A549 (cell line): Measurements from ENCODE around the gene NR2C1. TPM values are rescaled to one million over a fixed set of nuclear protein-coding genes. Genes with fewer than 3 reads are reported as not detected.

ENCODE experiments used
- ATAC-seq, 2 experiments: fragments of 200-7000 bp in 1 of 2; fragments of >200 bp in 1 of 2; cut with Nextera tagmentation in 1 of 2; cut with Tn5 transposase in 1 of 2; 3 replicates each; pipeline versions ENCODE4 v1.8.0 to v1.9.1; 2018 to 2020; ENCODE audit warnings: mild to moderate bottlenecking in 1 of 2, moderate library complexity in 1 of 2
- CTCF ChIA-PET: fragments of 300-600 bp; sonication (Branson Sonifier 250); formaldehyde crosslinking; extraction: SDS; loops from one replicate; lab custom pipeline; 2021; ENCODE audit warnings: antibody characterized with exemption, inconsistent platforms; lab: Yijun Ruan, JAX
- POLR2A ChIA-PET: fragments of 350-600 bp; formaldehyde crosslinking; extraction: SDS; loops from one replicate; lab custom pipeline; 2021; ENCODE audit warnings: antibody characterized with exemption, inconsistent platforms; lab: Yijun Ruan, JAX
- DNase-seq, 2 experiments: peaks; one replicate each; pipeline versions ENCODE4 v3.0.0 to v3.0.0-alpha.2; 2011 to 2016; ENCODE audit warnings: low read depth in 1 of 2, low spot score in 1 of 2
- FAIRE-seq: peaks from 2 replicates; lab custom pipeline; 2011; peaks lifted over from hg19 to GRCh38; lab: Jason Lieb, UNC
- H3K27ac ChIP-seq, 2 experiments: fragments of >200 bp; sonication (Bioruptor Twin); formaldehyde crosslinking; 3 replicates each; pipeline ENCODE4 v1.5.1; 2016 to 2017
- H3K4me1 ChIP-seq: fragments of >200 bp; sonication (Bioruptor Twin); formaldehyde crosslinking; 3 replicates; pipeline ENCODE4 v1.6.1; 2016
- H3K4me2 ChIP-seq: fragments of >200 bp; sonication (Bioruptor Twin); formaldehyde crosslinking; 3 replicates; pipeline ENCODE4 v1.6.1; 2016
- H3K4me3 ChIP-seq: fragments of >200 bp; sonication (Bioruptor Twin); formaldehyde crosslinking; 3 replicates; pipeline ENCODE4 v1.5.1; 2016
- H3K9me3 ChIP-seq: fragments of >200 bp; sonication (Bioruptor Twin); formaldehyde crosslinking; 3 replicates; pipeline ENCODE4 v1.6.1; 2016
- BCL3 ChIP-seq: fragments of >200 bp; sonication (Bioruptor Twin); formaldehyde crosslinking; IDR thresholded peaks from 3 replicates; pipeline ENCODE4 v1.6.1; 2016
- CBX8 ChIP-seq: fragments of 200-600 bp; sonication (generic); IDR thresholded peaks from 2 replicates; pipeline ENCODE4 v1.6.1; 2016
- CHD4 ChIP-seq: fragments of 200-600 bp; sonication (generic); IDR thresholded peaks from 2 replicates; pipeline ENCODE4 v1.6.1; 2016; ENCODE audit warnings: antibody characterized with exemption, mild to moderate bottlenecking, borderline replicate concordance
- EHF ChIP-seq: fragments of 250-450 bp; sonication (Bioruptor Pico); IDR thresholded peaks from 2 replicates; pipeline ENCODE4 v1.5.0; 2020; ENCODE audit warnings: mild to moderate bottlenecking
- ESRRA ChIP-seq: fragments of 150-350 bp; IDR thresholded peaks from 2 replicates; pipeline ENCODE4 v1.6.1; 2014; ENCODE audit warnings: mild to moderate bottlenecking, low read length, borderline replicate concordance
- HDAC2 ChIP-seq: fragments of 200-600 bp; sonication (generic); IDR thresholded peaks from 2 replicates; pipeline ENCODE4 v1.6.1; 2016
- HES2 ChIP-seq: fragments of >200 bp; sonication (Bioruptor Twin); formaldehyde crosslinking; IDR thresholded peaks from 2 replicates; pipeline ENCODE4 v1.6.1; 2016
- HMGXB4 ChIP-seq: fragments of 250-450 bp; sonication (Bioruptor Pico); IDR thresholded peaks from 2 replicates; pipeline ENCODE4 v1.5.0; 2021; ENCODE audit warnings: mild to moderate bottlenecking, moderate library complexity, borderline replicate concordance
- HOXA7 ChIP-seq: fragments of 250-450 bp; sonication (Bioruptor Pico); IDR thresholded peaks from 2 replicates; pipeline ENCODE4 v1.5.0; 2020; ENCODE audit warnings: mild to moderate bottlenecking, moderate library complexity
- HOXB13 ChIP-seq: fragments of 250-450 bp; sonication (Bioruptor Pico); IDR thresholded peaks from 2 replicates; pipeline ENCODE4 v1.5.0; 2020; ENCODE audit warnings: low read depth, mild to moderate bottlenecking, moderate library complexity
- HOXB5 ChIP-seq: fragments of 250-450 bp; sonication (Bioruptor Pico); IDR thresholded peaks from 2 replicates; pipeline ENCODE4 v1.5.0; 2020; ENCODE audit warnings: mild to moderate bottlenecking, moderate library complexity
- KDM5A ChIP-seq: fragments of 200-600 bp; sonication (generic); IDR thresholded peaks from 2 replicates; pipeline ENCODE4 v1.6.1; 2016; ENCODE audit warnings: antibody characterized with exemption, mild to moderate bottlenecking
- MAX ChIP-seq: IDR thresholded peaks from 2 replicates; pipeline ENCODE4 v1.6.1; 2012
- NR3C1 ChIP-seq: fragments of >200 bp; sonication (Bioruptor Twin); formaldehyde crosslinking; IDR thresholded peaks from 3 replicates; pipeline ENCODE4 v1.6.1; 2017
- PHF8 ChIP-seq: fragments of 200-600 bp; sonication (generic); IDR thresholded peaks from 2 replicates; pipeline ENCODE4 v1.6.1; 2016; ENCODE audit warnings: low read depth, mild to moderate bottlenecking, antibody characterized with exemption, moderate library complexity, borderline replicate concordance
- POLR2A ChIP-seq: IDR thresholded peaks from 2 replicates; pipeline ENCODE4 v1.6.1; 2012; ENCODE audit warnings: mild to moderate bottlenecking, low read length
- POLR2AphosphoS2 ChIP-seq: conservative IDR thresholded peaks from 2 replicates; pipeline ENCODE4 v1.6.1; 2012; ENCODE audit warnings: low read length, improper control_type of control experiment, inconsistent platforms
- SREBF2 ChIP-seq: fragments of 450-650 bp; IDR thresholded peaks from 2 replicates; pipeline ENCODE4 v1.6.1; 2014; ENCODE audit warnings: mild to moderate bottlenecking, moderate library complexity
- TFCP2L1 ChIP-seq: fragments of 250-450 bp; sonication (Bioruptor Pico); IDR thresholded peaks from 2 replicates; pipeline ENCODE4 v1.5.0; 2021; ENCODE audit warnings: mild to moderate bottlenecking
- WGBS: methylation state at CpG from one replicate; pipeline ENCODE4 v1.1.6; 2017; ENCODE audit errors: missing lambda C conversion rate; 5-methylcytosine and 5-hydroxymethylcytosine counted together
- polyA plus RNA-seq, 4 experiments: library from polyadenylated mRNA; depleted of rRNA in 3 of 4; stranded (reverse); fragments of >200 nt; fragmentation: RNase III in 1 of 4; extraction: RNeasy Plus Mini Kit Qiagen cat#74134 plus additional on column Dnase treatment in 1 of 4; gene quantifications; 2 replicates in 3 of 4; 3 replicates in 1 of 4; pipeline ENCODE4 v1.2.3, GENCODE V29; 2011 to 2017

The NR2C1 gene
- polyA plus RNA-seq, 2 of the 4 experiments (the other 2 are of a cell fraction) = 24.7 to 55.2 TPM

- TF ChIP-seq POLR2AphosphoS2 = no peak
Observed at GRCh38 chr12:95073698-95074520, 491 bp upstream of the NR2C1 start (continued).

- TF ChIP-seq HOXB13 (CRISPR knock-in tag) = no peak
- no peak for TF ChIP-seq HES2
- TF ChIP-seq PHF8 = no peak
- TF ChIP-seq NR3C1 = no peak
- TF ChIP-seq POLR2AphosphoS2 = no peak
- TF ChIP-seq POLR2A = no peak
- no peak for TF ChIP-seq HOXA7 (CRISPR knock-in tag)
- TF ChIP-seq MAX = no peak
- TF ChIP-seq SREBF2 = no peak
- TF ChIP-seq HMGXB4 = no peak
- no peak for TF ChIP-seq CHD4
- TF ChIP-seq HDAC2 = no peak
- no peak for TF ChIP-seq BCL3
- TF ChIP-seq, all 56 proteins: peak for 0
- H3K27ac ChIP-seq = no peak overlapping the region
- POLR2A ChIA-PET = interaction anchor here (0.7 kb wide), 1 partner anchor 235 kb away, joined by 5 read pairs; no protein-coding TSS in a partner anchor
- no peak overlapping the region for H3K4me2 ChIP-seq
- peaks cover 10% of the 10 kb centered on the region for H3K4me1 ChIP-seq
- ATAC-seq = no peak
- no peak for DNase-seq
- no peak overlapping the region for H3K4me3 ChIP-seq
- no peaks in the 10 kb centered on the region for H3K9me3 ChIP-seq
- CTCF ChIA-PET = no interaction called here
- no peak for FAIRE-seq
- 94% methylated on average over 1 of the region's 1 CpG for WGBS
Observed at GRCh38 chr12:95070378-95070777, 3.0 kb downstream of the NR2C1 start.

GRCh38 chr12:95066091-95066855, 7.1 kb downstream of the NR2C1 start:
- DNase-seq (no peak), ATAC-seq (no peak), FAIRE-seq (no peak)
- Histone ChIP-seq H3K4me3 (no peak overlapping the region), H3K4me2 (no peak overlapping the region), H3K27ac (no peak overlapping the region), H3K9me3 (no peaks in the 10 kb centered on the region), H3K4me1 (no peaks in the 10 kb centered on the region)
- TF ChIP-seq KDM5A (no peak), EHF (CRISPR knock-in tag) (no peak), TFCP2L1 (CRISPR knock-in tag) (no peak), CHD4 (no peak), POLR2A (no peak), ESRRA (no peak), CBX8 (no peak), HOXB5 (CRISPR knock-in tag) (no peak)
- WGBS = 82% methylated on average over 7 of the region's 7 CpGs
- ChIA-PET CTCF (interaction anchor here (0.6 to 1.6 kb wide), 3 partner anchors 12 to 271 kb away, joined by 3 to 4 read pairs (median 4); partner anchors contain the start of genes FGD6 and VEZT), POLR2A (no interaction called here)
